ENCODE measurements around the gene IL2RG. TPM values are rescaled to one million over a fixed set of nuclear protein-coding genes. Genes with fewer than 3 reads are reported as not detected.

IL2RG gene
- total and polyA plus RNA-seq, 4 donors: 2.2 to 4.0 (median 3.3) TPM

GRCh38 chrX:71098951-71099506 is 12.3 kb downstream of the IL2RG start:
- Histone ChIP-seq H3K4me3 (ENCODE audit: low read depth in 1 of 3, low read length in 3 of 3) (no peak overlapping the region), H3K9me3 (ENCODE audit: control insufficient read depth in 4 of 4, low read length in 3 of 4) (no peaks in the 10 kb centered on the region), H3K27me3 (ENCODE audit: control insufficient read depth in 4 of 4, insufficient read depth in 4 of 4, low read length in 3 of 4) (no peaks in the 10 kb centered on the region), H3K36me3 (ENCODE audit: control insufficient read depth in 4 of 4, insufficient read depth in 3 of 4, low read depth in 1 of 4, low read length in 3 of 4) (no peaks in the 10 kb centered on the region), H3K4me1 (ENCODE audit: control insufficient read depth in 4 of 4, insufficient read depth in 4 of 4, low read length in 3 of 4) (peaks cover 4 to 16% (median 10%) of the 10 kb centered on the region in 4 donors), H3K9ac (ENCODE audit: low read depth in 1 of 2, low read length in 2 of 2) (no peak overlapping the region), H3K27ac (ENCODE audit: low read depth in 1 of 2, low read length in 2 of 2) (no peak overlapping the region)
- no peak for DNase-seq (ENCODE audit: low spot score)
- TF ChIP-seq FOXA2 (IDR thresholded peaks at IDR 0.05) (no peak), ATF3 (IDR thresholded peaks at IDR 0.05) (no peak), EGR1 (IDR thresholded peaks at IDR 0.05; ENCODE audit: low read depth in 2 of 2) (no peak), HNF4A (conservative IDR thresholded peaks at IDR 0.05) (no peak), NR2F2 (IDR thresholded peaks at IDR 0.05) (no peak), RAD21 (IDR thresholded peaks at IDR 0.05) (no peak), RXRA (IDR thresholded peaks at IDR 0.05) (no peak), GABPA (IDR thresholded peaks at IDR 0.05 in 1 of 2, conservative IDR thresholded peaks at IDR 0.05 in 1 of 2) (no peak), HNF4G (IDR thresholded peaks at IDR 0.05) (no peak), YY1 (IDR thresholded peaks at IDR 0.05) (no peak), SP1 (IDR thresholded peaks at IDR 0.05) (no peak)
- TF ChIP-seq, protein P1, sequence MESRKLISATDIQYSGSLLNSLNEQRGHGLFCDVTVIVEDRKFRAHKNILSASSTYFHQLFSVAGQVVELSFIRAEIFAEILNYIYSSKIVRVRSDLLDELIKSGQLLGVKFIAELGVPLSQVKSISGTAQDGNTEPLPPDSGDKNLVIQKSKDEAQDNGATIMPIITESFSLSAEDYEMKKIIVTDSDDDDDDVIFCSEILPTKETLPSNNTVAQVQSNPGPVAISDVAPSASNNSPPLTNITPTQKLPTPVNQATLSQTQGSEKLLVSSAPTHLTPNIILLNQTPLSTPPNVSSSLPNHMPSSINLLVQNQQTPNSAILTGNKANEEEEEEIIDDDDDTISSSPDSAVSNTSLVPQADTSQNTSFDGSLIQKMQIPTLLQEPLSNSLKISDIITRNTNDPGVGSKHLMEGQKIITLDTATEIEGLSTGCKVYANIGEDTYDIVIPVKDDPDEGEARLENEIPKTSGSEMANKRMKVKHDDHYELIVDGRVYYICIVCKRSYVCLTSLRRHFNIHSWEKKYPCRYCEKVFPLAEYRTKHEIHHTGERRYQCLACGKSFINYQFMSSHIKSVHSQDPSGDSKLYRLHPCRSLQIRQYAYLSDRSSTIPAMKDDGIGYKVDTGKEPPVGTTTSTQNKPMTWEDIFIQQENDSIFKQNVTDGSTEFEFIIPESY (IDR thresholded peaks at IDR 0.05): no peak
- TF ChIP-seq, protein P2, sequence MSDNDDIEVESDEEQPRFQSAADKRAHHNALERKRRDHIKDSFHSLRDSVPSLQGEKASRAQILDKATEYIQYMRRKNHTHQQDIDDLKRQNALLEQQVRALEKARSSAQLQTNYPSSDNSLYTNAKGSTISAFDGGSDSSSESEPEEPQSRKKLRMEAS (IDR thresholded peaks at IDR 0.05): no peak
- TF ChIP-seq, protein P3, sequence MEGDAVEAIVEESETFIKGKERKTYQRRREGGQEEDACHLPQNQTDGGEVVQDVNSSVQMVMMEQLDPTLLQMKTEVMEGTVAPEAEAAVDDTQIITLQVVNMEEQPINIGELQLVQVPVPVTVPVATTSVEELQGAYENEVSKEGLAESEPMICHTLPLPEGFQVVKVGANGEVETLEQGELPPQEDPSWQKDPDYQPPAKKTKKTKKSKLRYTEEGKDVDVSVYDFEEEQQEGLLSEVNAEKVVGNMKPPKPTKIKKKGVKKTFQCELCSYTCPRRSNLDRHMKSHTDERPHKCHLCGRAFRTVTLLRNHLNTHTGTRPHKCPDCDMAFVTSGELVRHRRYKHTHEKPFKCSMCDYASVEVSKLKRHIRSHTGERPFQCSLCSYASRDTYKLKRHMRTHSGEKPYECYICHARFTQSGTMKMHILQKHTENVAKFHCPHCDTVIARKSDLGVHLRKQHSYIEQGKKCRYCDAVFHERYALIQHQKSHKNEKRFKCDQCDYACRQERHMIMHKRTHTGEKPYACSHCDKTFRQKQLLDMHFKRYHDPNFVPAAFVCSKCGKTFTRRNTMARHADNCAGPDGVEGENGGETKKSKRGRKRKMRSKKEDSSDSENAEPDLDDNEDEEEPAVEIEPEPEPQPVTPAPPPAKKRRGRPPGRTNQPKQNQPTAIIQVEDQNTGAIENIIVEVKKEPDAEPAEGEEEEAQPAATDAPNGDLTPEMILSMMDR (IDR thresholded peaks at IDR 0.05; ENCODE audit: low read depth, low read length, missing input control): no peak
- 76% methylated on average over 5 of the region's 5 CpGs for WGBS

GRCh38 chrX:71098302-71098701 is 13.1 kb downstream of the IL2RG start:
- no peak overlapping the region for H3K27ac ChIP-seq (ENCODE audit: low read depth in 1 of 2, low read length in 2 of 2)
- TF ChIP-seq TAF1 (conservative IDR thresholded peaks at IDR 0.05) (no peak), FOXA2 (IDR thresholded peaks at IDR 0.05) (no peak), NR2F2 (IDR thresholded peaks at IDR 0.05) (no peak), ATF3 (IDR thresholded peaks at IDR 0.05) (no peak), YY1 (IDR thresholded peaks at IDR 0.05) (no peak), GABPA (IDR thresholded peaks at IDR 0.05 in 1 of 2, conservative IDR thresholded peaks at IDR 0.05 in 1 of 2) (no peak), RXRA (IDR thresholded peaks at IDR 0.05) (no peak), JUND (IDR thresholded peaks at IDR 0.05) (no peak), RAD21 (IDR thresholded peaks at IDR 0.05) (peak; percentile 63 to 73)
- TF ChIP-seq, protein P2 (IDR thresholded peaks at IDR 0.05): no peak
- TF ChIP-seq, protein P3 (IDR thresholded peaks at IDR 0.05; ENCODE audit: low read depth, low read length, missing input control): peak; percentile 36
- no peak overlapping the region for H3K9ac ChIP-seq (ENCODE audit: low read depth in 1 of 2, low read length in 2 of 2)
- H3K9me3 ChIP-seq (ENCODE audit: control insufficient read depth in 4 of 4, low read length in 3 of 4): no peaks in the 10 kb centered on the region
- WGBS: 16% methylated on average over 2 of the region's 2 CpGs
- DNase-seq (ENCODE audit: low spot score): peak; percentile 74
- H3K27me3 ChIP-seq (ENCODE audit: control insufficient read depth in 4 of 4, insufficient read depth in 4 of 4, low read length in 3 of 4): no peaks in the 10 kb centered on the region
- peaks cover 4 to 16% (median 10%) of the 10 kb centered on the region in 4 donors for H3K4me1 ChIP-seq (ENCODE audit: control insufficient read depth in 4 of 4, insufficient read depth in 4 of 4, low read length in 3 of 4)
- no peaks in the 10 kb centered on the region for H3K36me3 ChIP-seq (ENCODE audit: control insufficient read depth in 4 of 4, insufficient read depth in 3 of 4, low read depth in 1 of 4, low read length in 3 of 4)
- H3K4me3 ChIP-seq (ENCODE audit: low read depth in 1 of 3, low read length in 3 of 3): no peak overlapping the region

All from liver (tissue), 9 donors.